Right lobe of liver (tissue), 4 donors: ENCODE results near the gene DCHS2.

Experiments used
- CTCF ChIP-seq, 4 donors: fragments of 200-600 bp in 3 of 4; fragments of 450-650 bp in 1 of 4; IDR thresholded peaks; one replicate each; pipeline versions ENCODE4 v1.5.1 to v1.8.0; 2016 to 2022; ENCODE audit warnings: antibody characterized with exemption in 4 of 4, mild to moderate bottlenecking in 2 of 4
- POLR2A ChIP-seq: fragments of 450-650 bp; IDR thresholded peaks from one replicate; pipeline ENCODE4 v1.6.1; 2017; ENCODE audit warnings: antibody characterized with exemption, mild to moderate bottlenecking
- donor health status: DM: no; HTN: no; CAD: no.
- donor health status: DM: no; HTN: no; CAD: no.
- donor health status: DM: no; HTN: yes; CAD: no.

DNA sequence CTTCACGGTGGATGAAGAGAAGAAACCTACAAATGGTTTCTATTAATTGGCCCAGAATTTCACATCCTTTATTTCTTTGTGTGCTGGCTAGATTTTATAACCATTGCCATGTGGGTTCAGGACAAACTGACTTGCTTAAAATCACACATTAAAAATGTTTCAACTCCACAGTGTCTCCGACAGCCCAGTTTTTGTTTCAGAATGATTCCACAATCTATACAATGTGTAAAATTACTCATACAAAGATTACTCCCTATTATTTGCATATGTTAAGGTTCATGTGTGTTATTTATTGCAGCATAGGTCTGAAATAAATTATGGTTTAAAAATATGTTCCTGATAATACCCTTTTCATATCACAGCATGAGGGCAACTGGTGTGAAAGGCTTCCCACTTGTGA, 20.6 kb downstream of the DCHS2 start:
- TF ChIP-seq CTCF (IDR thresholded peaks at IDR 0.05) (no peak), POLR2A (no peak)
